Thyroid gland (tissue), 4 donors: Measurements from ENCODE around the gene DES.
"Not testable (repeated sequence)": the region's sequence is repeated elsewhere in the genome, so short reads cannot be mapped to it uniquely, and the experiment has no call there.

ENCODE experiments used
- POLR2A ChIP-seq, 2 donors: fragments of 450-650 bp; IDR thresholded peaks; one replicate each; pipeline ENCODE4 v1.6.1; 2017; ENCODE audit warnings: antibody characterized with exemption in 2 of 2, mild to moderate bottlenecking in 2 of 2, moderate library complexity in 1 of 2
- TF ChIP-seq, protein P1 (sequence below), 6 experiments: fragments of 200-600 bp in 3 of 6; fragments of 450-650 bp in 3 of 6; sonication (generic) in 3 of 6; IDR thresholded peaks; one replicate each; pipeline ENCODE4 v1.5.1; 2016 to 2019; ENCODE audit warnings: antibody characterized with exemption in 6 of 6, mild to moderate bottlenecking in 2 of 6, inconsistent platforms in 1 of 6, moderate library complexity in 1 of 6

DNA sequence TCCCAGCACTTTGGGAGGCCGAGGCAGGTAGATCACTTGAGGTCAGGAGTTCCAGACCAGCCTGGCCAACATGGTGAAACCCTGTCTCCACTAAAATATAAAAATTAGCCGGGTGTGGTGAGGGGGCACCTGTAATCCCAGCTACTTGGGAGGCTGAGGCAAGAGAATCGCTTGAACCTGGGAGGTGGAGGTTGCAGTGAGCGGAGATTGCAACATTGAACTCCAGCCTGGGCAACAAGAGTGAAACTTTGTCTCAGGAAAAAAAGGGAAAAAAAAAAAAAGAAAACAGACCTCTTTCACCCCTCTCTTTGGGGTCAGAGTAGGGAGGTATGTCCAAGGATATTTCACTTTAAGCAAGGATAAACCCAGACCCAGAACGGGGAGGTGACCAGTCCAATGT is 10.8 kb upstream of the DES start:
- TF ChIP-seq, protein P1, sequence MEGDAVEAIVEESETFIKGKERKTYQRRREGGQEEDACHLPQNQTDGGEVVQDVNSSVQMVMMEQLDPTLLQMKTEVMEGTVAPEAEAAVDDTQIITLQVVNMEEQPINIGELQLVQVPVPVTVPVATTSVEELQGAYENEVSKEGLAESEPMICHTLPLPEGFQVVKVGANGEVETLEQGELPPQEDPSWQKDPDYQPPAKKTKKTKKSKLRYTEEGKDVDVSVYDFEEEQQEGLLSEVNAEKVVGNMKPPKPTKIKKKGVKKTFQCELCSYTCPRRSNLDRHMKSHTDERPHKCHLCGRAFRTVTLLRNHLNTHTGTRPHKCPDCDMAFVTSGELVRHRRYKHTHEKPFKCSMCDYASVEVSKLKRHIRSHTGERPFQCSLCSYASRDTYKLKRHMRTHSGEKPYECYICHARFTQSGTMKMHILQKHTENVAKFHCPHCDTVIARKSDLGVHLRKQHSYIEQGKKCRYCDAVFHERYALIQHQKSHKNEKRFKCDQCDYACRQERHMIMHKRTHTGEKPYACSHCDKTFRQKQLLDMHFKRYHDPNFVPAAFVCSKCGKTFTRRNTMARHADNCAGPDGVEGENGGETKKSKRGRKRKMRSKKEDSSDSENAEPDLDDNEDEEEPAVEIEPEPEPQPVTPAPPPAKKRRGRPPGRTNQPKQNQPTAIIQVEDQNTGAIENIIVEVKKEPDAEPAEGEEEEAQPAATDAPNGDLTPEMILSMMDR (IDR thresholded peaks at IDR 0.05): not testable (repeated sequence)
- not testable (repeated sequence) for TF ChIP-seq POLR2A (IDR thresholded peaks at IDR 0.05)
